GM20000 (cell line): ENCODE data around the gene PSG6.
"Not testable (repeated sequence)": the region's sequence is repeated elsewhere in the genome, so short reads cannot be mapped to it uniquely, and the experiment has no call there.

ENCODE experiments used
- DNase-seq: peaks from one replicate; pipeline ENCODE4 v3.0.0; 2012; ENCODE audit warnings: low spot score
- CTCF ChIP-seq: IDR thresholded peaks from 2 replicates; pipeline ENCODE4 v1.5.1; 2012; ENCODE audit warnings: mild to moderate bottlenecking, control low read depth; ENCODE audit errors: extremely low read depth, missing control alignments

The PSG6 gene

GRCh38 chr19:42926781-42927180, 9.1 kb upstream of the PSG6 start:
- TF ChIP-seq CTCF: no peak

GRCh38 chr19:42923106-42923505, 5.4 kb upstream of the PSG6 start:
- TF ChIP-seq CTCF: peak; percentile 37
- DNase-seq: peak; percentile 10

More at GRCh38 chr19:42926781-42927180, 9.1 kb upstream of the PSG6 start:
- no peak for DNase-seq

GRCh38 chr19:42920971-42921370, 3.3 kb upstream of the PSG6 start:
- not testable (repeated sequence) for DNase-seq

GRCh38 chr19:42919757-42920079, 2.0 kb upstream of the PSG6 start:
- DNase-seq: no peak
- TF ChIP-seq CTCF: no peak

- DNase-seq: not testable (repeated sequence)
Observed at GRCh38 chr19:42919070-42919756, 1.5 kb upstream of the PSG6 start.

- DNase-seq: not testable (repeated sequence)
Observed at GRCh38 chr19:42918377-42919069, 829 bp upstream of the PSG6 start.

- DNase-seq: not testable (repeated sequence)
Observed at GRCh38 chr19:42916931-42917330, 763 bp downstream of the PSG6 start.

- not testable (repeated sequence) for DNase-seq
Observed at GRCh38 chr19:42913516-42913915, 4.2 kb downstream of the PSG6 start.

GRCh38 chr19:42912941-42913340, 4.8 kb downstream of the PSG6 start:
- not testable (repeated sequence) for DNase-seq

- DNase-seq: not testable (repeated sequence)
Observed at GRCh38 chr19:42911731-42912130, 6.0 kb downstream of the PSG6 start.

GRCh38 chr19:42906162-42906561, 11.5 kb downstream of the PSG6 start:
- DNase-seq: not testable (repeated sequence)

- not testable (repeated sequence) for DNase-seq
Observed at GRCh38 chr19:42900561-42900960, 17.1 kb downstream of the PSG6 start.

GRCh38 chr19:42899674-42900073, 18.0 kb downstream of the PSG6 start:
- not testable (repeated sequence) for DNase-seq

- not testable (repeated sequence) for DNase-seq
Observed at GRCh38 chr19:42899110-42899509, 18.6 kb downstream of the PSG6 start.

GRCh38 chr19:42898656-42899055, 19.0 kb downstream of the PSG6 start:
- not testable (repeated sequence) for DNase-seq

GRCh38 chr19:42897729-42898128, 20.0 kb downstream of the PSG6 start:
- not testable (repeated sequence) for DNase-seq

GRCh38 chr19:42890446-42890845, 27.2 kb downstream of the PSG6 start:
- not testable (repeated sequence) for DNase-seq

GRCh38 chr19:42887876-42888445, 29.7 kb downstream of the PSG6 start:
- not testable (repeated sequence) for DNase-seq
